A673 (cell line): ENCODE measurements around the gene NADK2. TPM values are rescaled to one million over a fixed set of nuclear protein-coding genes. Genes with fewer than 3 reads are reported as not detected.
"Not testable (repeated sequence)": the region's sequence is repeated elsewhere in the genome, so short reads cannot be mapped to it uniquely, and the experiment has no call there.

ENCODE experiments used
- BruUV-seq: library from RNA; stranded (reverse); fragments of 400-500 nt; replicated peaks from 2 replicates; lab custom pipeline; 2021; lab: Mats Ljungman, UMichigan
- CTCF ChIA-PET: fragments of 300-600 bp; sonication (Branson Sonifier 250); formaldehyde crosslinking; loops from one replicate; lab custom pipeline; 2022; ENCODE audit warnings: antibody characterized with exemption; lab: Charles Lee
- POLR2A ChIA-PET: fragments of 300-600 bp; sonication (Branson Sonifier 250); formaldehyde crosslinking; loops from one replicate; lab custom pipeline; 2022; ENCODE audit warnings: antibody characterized with exemption; ENCODE audit not compliant: low non-redundant PET; lab: Charles Lee
- DNase-seq: peaks from one replicate; pipeline ENCODE4 v3.0.0-alpha.2; 2015; ENCODE audit warnings: low spot score
- H3K27ac ChIP-seq: fragments of 200-600 bp; sonication (generic); 2 replicates; pipeline ENCODE4 v1.5.1; 2016; ENCODE audit warnings: mixed run types, low read depth, mild to moderate bottlenecking, mixed read lengths, antibody characterized with exemption, low read length; ENCODE audit not compliant: poor library complexity, severe bottlenecking
- H3K27me3 ChIP-seq: fragments of 200-600 bp; sonication (generic); replicated peaks from 2 replicates; pipeline ENCODE4 v1.6.1; 2017; ENCODE audit warnings: mixed run types, low read depth, mild to moderate bottlenecking, mixed read lengths, antibody characterized with exemption, low read length; ENCODE audit not compliant: insufficient read depth, poor library complexity
- H3K36me3 ChIP-seq: fragments of 200-600 bp; sonication (generic); 2 replicates; pipeline ENCODE4 v1.6.1; 2016; ENCODE audit warnings: mixed run types, mild to moderate bottlenecking, mixed read lengths, antibody characterized with exemption, low read length; ENCODE audit not compliant: insufficient read depth, poor library complexity, severe bottlenecking
- H3K4me1 ChIP-seq: fragments of 200-600 bp; sonication (generic); 2 replicates; pipeline ENCODE4 v1.6.1; 2017; ENCODE audit warnings: mixed run types, mild to moderate bottlenecking, mixed read lengths, antibody characterized with exemption, low read length; ENCODE audit not compliant: insufficient read depth, poor library complexity, severe bottlenecking
- H3K4me3 ChIP-seq: fragments of 200-600 bp; sonication (generic); 2 replicates; pipeline ENCODE4 v1.5.1; 2016; ENCODE audit warnings: low read depth, mixed run types, mild to moderate bottlenecking, mixed read lengths, low read length; ENCODE audit not compliant: poor library complexity, severe bottlenecking
- H3K9me3 ChIP-seq: fragments of 200-600 bp; sonication (generic); 2 replicates; pipeline ENCODE4 v1.6.1; 2016; ENCODE audit warnings: mixed run types, low read depth, mild to moderate bottlenecking, mixed read lengths, antibody characterized with exemption, low read length; ENCODE audit not compliant: poor library complexity, severe bottlenecking
- CTCF ChIP-seq: fragments of 300-800, 200-600 bp; sonication (generic); conservative IDR thresholded peaks from 2 replicates; pipeline ENCODE4 v1.5.1; 2017; ENCODE audit warnings: low read depth, mild to moderate bottlenecking, antibody characterized with exemption, low read length, moderate library complexity, mixed read lengths
- EZH2 ChIP-seq: fragments of 200-600 bp; sonication (generic); IDR thresholded peaks from 2 replicates; pipeline ENCODE4 v1.6.1; 2017; ENCODE audit warnings: borderline replicate concordance, low read depth, mild to moderate bottlenecking, mixed read lengths, antibody characterized with exemption, low read length; ENCODE audit not compliant: poor library complexity, severe bottlenecking
- intact Hi-C: fragments of 100-400 bp; cut with micrococcal nuclease; formaldehyde crosslinking; loops from one replicate; pipeline ENCODE4 v1.10.0; 2022; ENCODE audit not compliant: unreplicated experiment
- total RNA-seq: library from RNA; stranded (reverse); gene quantifications from 2 replicates; pipeline ENCODE4 v1.2.3, GENCODE V29; 2021

The NADK2 gene
- total RNA-seq, 1 experiment from 2014 or later, result 31.6 TPM

- BruUV-seq, result no TSS peak
- no peaks in the 10 kb centered on the region for H3K9me3 ChIP-seq
- peak; percentile 7 for DNase-seq
- TF ChIP-seq CTCF (no peak), EZH2 (no peak)
- CTCF ChIA-PET, result no interaction called here
- no peak overlapping the region for H3K4me3 ChIP-seq
- no peaks in the 10 kb centered on the region for H3K27me3 ChIP-seq
- intact Hi-C loops, result no loop called here
- peaks cover 5% of the 10 kb centered on the region for H3K4me1 ChIP-seq
- POLR2A ChIA-PET, result no interaction called here
- no peak overlapping the region for H3K27ac ChIP-seq
- peaks cover 36% of the 10 kb centered on the region for H3K36me3 ChIP-seq
Measured at GRCh38 chr5:36199620-36200019, 42.1 kb downstream of the NADK2 start.

- H3K4me1 ChIP-seq, intact Hi-C loops, H3K27me3 ChIP-seq, H3K9me3 ChIP-seq, DNase-seq, BruUV-seq, CTCF ChIA-PET, H3K27ac ChIP-seq, H3K4me3 ChIP-seq, POLR2A ChIA-PET: not testable (repeated sequence)
- H3K36me3 ChIP-seq, result peaks cover 43% of the 10 kb centered on the region
Measured at GRCh38 chr5:36198783-36199182, 42.9 kb downstream of the NADK2 start.

- Histone ChIP-seq H3K36me3 (peaks cover 48% of the 10 kb centered on the region), H3K27ac (no peak overlapping the region), H3K27me3 (no peaks in the 10 kb centered on the region), H3K9me3 (no peaks in the 10 kb centered on the region), H3K4me1 (peaks cover 5% of the 10 kb centered on the region), H3K4me3 (no peak overlapping the region)
- CTCF ChIA-PET, result no interaction called here
- no TSS peak for BruUV-seq
- DNase-seq, result no peak
- POLR2A ChIA-PET, result no interaction called here
- intact Hi-C loops, result no loop called here
- TF ChIP-seq CTCF, result no peak
- no peak for TF ChIP-seq EZH2
Measured at GRCh38 chr5:36198281-36198680, 43.4 kb downstream of the NADK2 start.

- TF ChIP-seq EZH2 (no peak), CTCF (no peak)
- CTCF ChIA-PET, result no interaction called here
- Histone ChIP-seq H3K36me3 (peaks cover 69% of the 10 kb centered on the region), H3K4me3 (no peak overlapping the region), H3K27ac (no peak overlapping the region), H3K9me3 (no peaks in the 10 kb centered on the region), H3K4me1 (no peaks in the 10 kb centered on the region), H3K27me3 (no peaks in the 10 kb centered on the region)
- DNase-seq, result no peak
- POLR2A ChIA-PET, result no interaction called here
- intact Hi-C loops, result no loop called here
- no TSS peak for BruUV-seq
Measured at GRCh38 chr5:36193746-36194145, 48.0 kb downstream of the NADK2 start.

GRCh38 chr5:36184408-36184807, 57.3 kb downstream of the NADK2 start:
- POLR2A ChIA-PET, BruUV-seq: not testable (repeated sequence)

More at GRCh38 chr5:36184408-36184807, 57.3 kb downstream of the NADK2 start:
- peaks cover 47% of the 10 kb centered on the region for H3K36me3 ChIP-seq
- H3K9me3 ChIP-seq, DNase-seq, H3K27me3 ChIP-seq, H3K4me1 ChIP-seq, intact Hi-C loops, H3K27ac ChIP-seq, CTCF ChIA-PET, H3K4me3 ChIP-seq: not testable (repeated sequence)
